Fibroblast of upper back skin (primary cell): ENCODE results near the gene SF3A2.

ENCODE experiments used
- DNase-seq: peaks from one replicate; pipeline ENCODE4 v3.0.0-alpha.2; 2013

The SF3A2 gene

DNA sequence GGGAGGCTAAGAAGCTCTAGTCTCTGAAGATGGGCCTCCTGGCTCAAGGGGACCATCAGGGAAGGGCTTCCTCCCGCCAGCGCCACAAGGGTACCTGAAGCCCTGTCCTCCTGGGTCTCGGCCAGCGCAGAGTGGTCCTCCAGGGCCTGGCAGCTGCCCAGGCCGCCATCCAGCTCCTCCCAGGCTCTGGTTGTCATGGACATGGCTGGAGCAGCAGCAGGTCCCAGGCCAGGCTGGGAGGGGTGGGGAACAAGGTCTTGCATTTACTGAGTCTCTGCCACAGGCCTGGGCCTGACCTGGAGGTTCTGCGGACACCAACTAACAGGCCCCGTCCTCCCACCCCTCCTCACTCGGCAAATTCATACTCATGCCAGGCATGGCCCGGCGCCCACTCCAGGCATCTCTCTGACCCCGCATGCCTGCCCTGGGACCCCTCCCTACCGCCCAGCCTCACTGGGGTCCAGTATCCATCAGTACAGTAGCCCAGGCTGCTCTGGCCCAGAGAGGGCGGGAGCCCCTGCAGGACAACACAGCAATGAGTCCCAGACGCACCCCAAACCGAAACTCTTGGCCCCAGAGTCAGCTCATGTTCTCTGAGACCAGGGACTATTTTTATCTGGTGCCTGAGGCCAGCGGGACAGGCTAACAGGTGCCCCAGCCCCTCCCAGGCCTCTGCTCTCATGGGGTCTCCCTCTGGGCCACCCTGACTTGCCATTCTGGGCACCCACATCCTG, 18.7 kb downstream of the SF3A2 start:
- no peak for DNase-seq

DNA sequence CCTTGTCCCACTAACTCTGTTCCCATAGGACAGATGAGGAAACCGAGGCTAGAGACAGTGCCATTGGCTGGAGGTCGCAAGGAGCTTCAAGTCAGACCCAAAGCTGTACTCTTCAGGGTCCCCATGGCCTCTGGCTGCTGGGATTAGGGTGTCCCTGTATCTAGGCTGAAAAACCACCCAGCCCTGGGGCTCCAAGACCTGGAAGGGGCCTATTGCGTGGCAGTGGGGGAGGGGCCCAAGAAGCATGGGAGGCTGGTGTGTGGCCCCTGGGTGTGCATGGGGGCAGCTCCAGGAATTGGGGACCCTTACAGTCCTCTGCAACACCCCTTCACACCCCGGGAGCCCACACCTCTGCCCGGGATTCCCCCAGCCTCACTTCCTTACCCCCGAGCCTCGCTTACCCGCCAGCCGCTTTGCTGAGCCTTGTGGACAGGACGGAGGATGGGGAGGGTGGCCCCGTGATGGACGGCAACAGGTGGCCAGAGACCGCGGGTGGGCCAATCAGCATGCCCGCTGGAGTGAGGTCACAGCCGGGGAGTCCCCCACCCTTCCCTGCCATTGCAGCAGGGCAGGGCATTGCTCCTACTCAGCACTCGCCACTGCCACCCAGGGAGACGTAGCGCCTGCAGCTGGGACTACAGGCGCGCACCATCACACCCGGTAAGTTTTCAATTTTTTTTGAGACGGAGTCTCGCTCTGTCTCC, 19.5 kb downstream of the SF3A2 start, which contains the start of gene JSRP1:
TSS of gene JSRP1 (minus strand) at position 436 of the 704 bp plus-strand sequence. CDS start 1,103 bp downstream, outside the sequence.
- no peak for DNase-seq

DNA sequence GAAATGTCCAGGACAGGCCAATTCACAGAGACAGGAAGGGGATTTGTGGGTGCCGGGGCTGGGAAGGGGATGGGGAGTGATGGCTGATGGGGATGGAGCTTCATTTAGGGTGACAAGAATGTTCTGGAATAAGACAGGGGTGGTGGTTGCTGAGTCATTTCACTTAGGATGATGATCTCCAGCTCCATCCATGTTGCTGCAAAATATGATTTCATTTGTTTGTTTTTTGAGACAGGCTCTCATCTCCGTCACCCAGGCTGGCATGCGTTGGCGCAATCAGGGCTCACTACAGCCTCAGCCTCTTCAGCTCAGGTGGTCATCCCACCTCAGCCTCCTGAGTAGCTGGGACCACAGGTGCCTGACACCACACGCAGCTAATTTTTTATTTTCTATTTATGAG, 22.7 kb downstream of the SF3A2 start:
- DNase-seq: no peak

DNA sequence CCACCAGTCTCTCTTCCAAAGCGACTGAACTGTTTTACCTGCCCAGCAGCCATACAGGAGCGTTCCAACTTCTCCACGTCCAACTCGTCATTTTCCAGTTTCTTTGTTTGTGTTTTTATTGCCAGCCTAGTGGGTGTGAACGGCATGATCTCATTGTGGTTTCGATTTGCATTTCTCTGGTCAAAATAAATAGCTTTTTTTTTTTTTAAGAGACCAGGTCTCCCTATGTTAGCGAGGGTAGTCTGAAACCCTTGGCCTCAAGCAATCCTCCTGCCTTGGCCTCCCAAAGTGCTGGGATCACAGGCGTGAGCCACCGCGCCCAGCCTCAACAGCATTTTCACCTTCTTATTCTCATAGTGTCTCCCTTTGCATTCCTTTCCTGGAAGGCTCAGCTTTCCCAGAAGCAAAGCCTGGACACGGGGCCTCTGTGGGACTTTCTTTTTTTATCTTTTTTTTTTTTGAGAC, 23.7 kb downstream of the SF3A2 start:
- DNase-seq: no peak

DNA sequence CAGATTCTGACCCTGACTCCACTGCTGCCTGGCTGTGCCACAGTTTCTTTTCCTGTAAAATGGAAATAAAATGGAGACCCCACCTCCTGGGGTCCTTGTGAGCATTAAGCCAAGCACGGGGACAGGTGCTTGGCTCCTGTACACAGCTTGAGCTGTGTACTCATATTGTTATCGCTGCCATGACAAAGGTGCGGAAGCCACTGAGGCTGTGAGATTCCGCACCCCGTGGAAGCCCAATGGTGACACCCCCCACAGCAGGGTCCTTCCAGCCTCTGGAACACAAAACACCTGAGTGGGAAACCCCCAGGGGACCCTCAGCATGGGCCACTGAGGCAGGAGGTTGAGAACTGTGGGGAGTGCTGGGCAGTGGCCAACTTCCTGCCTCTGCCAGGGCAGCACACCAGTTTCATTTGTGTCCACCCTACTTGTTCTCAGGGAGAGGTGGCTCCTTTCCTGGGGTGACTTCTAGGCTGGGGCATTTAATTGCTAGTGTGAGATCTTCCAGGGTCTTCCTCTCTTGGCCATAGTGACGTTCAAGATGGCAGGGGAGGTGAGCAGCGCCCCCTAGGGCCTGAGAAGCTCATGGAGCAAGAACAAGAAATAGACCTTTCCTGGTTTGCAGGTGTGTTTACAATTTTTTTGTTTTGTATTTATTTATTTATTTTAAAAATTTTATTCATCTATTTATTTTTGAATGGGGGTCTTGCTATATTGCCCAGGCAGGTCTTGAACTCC, 25.0 kb downstream of the SF3A2 start:
- no peak for DNase-seq

DNA sequence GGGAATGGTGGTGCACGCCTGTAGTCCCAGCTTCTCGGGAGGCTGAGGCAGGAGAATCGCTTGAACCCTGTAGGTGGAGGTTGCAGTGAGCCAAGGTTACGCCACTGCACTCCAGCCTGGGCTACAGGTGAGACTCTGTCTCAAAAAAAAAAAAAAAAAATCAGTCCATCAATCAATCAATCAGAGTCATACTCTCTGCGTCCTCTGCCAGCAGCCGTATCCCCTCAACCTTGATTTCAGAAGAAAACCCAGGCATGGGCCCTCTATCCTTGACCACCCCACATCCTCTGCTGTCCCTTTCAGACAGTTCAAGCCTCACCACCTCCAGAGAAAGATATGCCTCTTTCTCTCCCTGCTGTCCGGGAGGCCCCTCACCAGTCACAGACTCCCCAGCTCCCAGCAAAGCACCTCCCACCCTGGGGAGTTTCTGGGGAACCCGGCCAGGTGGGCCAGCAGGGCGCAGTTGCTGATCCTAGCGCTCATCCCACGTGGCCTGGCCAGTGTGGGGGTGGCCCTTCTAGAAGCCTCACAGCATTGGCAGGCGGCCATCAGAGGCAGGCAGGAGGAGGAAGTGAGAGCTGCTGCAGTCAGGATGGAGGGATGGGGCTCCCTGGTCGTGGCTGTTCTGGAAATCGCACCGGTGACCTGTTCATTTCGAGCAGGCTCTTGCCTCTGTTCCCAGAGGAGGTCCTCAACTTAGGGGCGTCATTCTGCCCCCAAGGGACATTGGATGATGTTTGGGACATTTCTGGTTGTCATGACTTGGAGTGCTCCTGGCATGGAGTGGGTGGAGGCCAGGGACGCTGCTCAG, 29.8 kb downstream of the SF3A2 start:
- peak; percentile 87 for DNase-seq

DNA sequence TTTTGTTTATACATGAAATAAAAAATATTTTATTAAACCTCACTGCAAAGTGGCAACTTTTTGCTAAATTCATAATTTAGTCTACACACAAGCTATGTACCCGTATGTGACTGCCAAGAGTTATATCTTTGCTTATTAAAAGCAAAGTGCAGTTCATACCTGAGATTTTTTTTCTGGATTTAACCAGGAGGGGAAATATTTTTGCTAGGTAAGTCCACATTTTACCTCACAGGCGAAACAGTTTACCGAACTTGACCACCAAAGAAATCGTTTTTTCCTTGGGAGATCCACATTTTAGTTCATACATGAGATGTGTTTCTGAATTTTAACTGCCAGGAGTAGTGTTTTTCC, 31.8 kb downstream of the SF3A2 start:
- DNase-seq: no peak

DNA sequence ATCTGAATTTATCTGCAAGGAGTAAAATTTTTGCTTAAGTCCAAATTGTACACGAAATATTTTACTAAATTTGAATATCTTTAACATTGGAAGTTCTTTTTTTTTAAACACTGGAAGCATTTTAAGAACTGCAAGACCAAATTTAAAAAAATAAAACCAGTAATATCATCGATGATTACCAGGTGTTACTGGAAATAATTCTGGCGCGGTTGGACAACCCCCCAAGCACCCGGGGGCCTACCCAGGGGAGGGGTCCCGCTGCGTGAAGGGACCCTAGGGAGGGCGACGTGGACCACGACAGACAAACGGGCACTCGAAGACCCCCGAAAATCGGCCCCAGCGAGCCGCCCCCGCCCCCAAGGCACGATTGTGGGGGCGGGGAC, 32.2 kb downstream of the SF3A2 start:
- no peak for DNase-seq

DNA sequence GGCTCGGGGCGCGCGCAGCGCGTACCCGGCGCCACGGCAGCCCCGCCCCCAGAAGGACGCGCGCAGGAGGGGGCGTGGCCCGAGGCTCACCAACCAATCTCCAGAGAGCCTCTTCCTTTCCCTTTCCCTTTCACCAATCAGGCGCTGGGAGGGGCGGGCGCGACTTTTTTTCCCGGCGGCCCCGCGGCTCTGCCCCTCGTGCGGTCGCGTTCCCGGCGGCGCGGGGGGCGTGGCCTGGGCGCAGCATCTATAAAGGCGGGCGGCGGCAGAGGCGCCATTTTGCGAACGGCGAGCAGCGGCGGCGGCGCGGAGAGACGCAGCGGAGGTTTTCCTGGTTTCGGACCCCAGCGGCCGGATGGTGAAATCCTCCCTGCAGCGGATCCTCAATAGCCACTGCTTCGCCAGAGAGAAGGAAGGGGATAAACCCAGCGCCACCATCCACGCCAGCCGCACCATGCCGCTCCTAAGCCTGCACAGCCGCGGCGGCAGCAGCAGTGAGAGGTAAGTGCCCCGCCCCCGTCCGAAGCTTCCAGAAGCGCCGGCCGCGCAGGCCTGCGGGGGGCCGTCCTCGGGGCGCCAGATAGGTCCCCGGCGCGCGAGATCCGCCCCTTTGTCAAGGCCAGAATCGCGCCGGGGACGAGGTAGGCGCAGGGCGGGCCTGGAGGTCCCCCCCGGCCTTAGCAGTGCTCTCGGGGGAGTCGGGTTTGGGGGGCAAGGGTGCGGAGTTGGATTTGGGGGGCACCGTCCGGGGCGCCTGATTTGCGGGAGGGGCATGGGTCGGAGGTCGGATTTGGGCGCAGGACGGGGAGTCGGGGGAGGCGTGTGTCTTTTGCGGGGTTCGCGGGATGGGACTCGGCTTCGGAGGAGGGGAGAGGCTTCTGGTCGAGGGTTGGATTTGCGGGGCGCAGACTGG, 32.9 kb downstream of the SF3A2 start:
- DNase-seq: peak; percentile 97

DNA sequence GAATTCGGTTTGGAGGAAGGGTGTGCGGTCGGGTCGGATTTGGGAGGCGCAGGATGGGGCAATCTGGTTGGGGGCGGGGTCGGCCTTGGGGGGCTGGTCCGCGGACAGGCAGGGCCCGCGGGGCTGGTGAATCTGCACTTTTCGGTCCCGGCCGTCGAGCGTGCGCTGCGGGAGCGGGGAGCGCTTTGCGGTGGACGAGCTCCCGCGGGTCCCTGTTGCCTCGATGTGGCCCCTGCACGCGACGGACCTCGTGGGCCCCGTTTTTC, 33.5 kb downstream of the SF3A2 start:
- no peak for DNase-seq

DNA sequence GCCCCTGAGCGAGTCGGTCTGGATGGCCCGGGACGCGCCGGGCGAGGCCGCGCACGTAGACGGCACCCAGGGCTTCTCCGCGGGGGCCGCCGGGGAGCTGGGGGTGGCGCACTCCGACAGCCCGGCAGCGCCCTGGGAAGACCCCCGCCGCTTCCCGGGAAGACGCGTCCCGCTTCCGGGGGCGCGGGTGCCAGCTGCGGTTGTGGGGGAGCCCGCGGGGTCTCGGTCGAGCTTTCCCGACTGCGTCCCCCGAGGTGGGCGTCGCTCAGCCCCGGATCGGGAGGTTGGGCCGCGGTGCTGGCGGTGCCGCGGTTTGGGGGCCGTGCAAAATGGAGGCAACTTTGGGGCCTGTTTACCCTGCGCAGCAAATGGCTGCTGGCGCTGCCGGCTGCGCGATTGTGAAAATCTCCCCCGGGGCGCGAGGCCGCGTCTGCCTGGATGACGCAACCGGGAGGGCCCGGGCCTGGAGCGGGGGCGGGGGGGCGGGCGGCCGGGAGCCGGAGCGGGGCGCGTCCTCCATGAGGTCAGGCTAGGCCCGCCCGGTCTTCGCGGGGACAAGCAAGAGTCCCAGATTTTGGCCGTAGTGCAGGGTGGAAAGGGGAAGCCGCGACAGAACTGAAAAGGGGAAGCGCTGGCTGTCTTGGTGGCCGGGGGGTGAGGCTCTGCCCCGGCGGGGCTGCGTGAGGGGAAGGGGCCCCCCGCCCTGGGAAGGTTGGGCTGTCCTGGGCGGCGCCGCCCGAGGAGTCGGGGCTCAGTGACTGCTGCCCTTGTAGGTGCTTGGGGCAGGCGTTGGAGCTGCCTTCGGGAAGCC, 34.0 kb downstream of the SF3A2 start:
- peak; percentile 81 for DNase-seq

DNA sequence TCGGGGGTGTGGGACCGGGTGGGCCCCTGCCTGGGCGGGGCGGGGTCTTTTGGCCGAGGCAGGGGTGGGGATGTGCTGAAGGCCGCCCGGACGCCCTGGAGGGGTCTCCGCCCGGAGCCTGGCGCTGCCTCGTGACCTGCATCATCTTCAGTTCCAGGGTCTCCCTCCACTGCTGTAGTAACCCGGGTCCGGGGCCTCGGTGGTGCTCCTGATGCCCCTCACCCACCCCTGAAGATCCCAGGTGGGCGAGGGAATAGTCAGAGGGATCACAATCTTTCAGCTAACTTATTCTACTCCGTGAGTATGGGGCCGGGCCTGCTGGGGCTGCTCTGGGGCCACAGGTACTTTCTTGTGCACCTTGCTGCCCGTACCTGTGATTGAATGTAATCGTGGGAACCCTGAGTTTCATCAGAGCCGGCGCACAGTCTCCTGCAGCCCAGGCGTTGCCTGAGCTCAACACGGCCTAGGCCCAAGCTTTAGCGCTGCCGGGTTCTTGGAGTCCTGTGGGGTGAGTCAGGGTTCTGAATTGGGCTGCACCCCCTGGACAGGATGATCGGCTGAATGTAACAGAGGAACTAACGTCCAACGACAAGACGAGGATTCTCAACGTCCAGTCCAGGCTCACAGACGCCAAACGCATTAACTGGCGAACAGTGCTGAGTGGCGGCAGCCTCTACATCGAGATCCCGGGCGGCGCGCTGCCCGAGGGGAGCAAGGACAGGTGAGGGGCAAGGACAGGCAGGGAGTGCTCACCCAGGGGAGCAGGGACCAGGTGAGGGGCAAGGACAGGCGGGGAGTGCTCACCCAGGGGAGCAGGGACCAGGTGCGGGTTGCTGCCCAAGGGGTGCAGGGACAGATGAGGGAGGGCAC, 34.8 kb downstream of the SF3A2 start:
- DNase-seq: peak; percentile 79

DNA sequence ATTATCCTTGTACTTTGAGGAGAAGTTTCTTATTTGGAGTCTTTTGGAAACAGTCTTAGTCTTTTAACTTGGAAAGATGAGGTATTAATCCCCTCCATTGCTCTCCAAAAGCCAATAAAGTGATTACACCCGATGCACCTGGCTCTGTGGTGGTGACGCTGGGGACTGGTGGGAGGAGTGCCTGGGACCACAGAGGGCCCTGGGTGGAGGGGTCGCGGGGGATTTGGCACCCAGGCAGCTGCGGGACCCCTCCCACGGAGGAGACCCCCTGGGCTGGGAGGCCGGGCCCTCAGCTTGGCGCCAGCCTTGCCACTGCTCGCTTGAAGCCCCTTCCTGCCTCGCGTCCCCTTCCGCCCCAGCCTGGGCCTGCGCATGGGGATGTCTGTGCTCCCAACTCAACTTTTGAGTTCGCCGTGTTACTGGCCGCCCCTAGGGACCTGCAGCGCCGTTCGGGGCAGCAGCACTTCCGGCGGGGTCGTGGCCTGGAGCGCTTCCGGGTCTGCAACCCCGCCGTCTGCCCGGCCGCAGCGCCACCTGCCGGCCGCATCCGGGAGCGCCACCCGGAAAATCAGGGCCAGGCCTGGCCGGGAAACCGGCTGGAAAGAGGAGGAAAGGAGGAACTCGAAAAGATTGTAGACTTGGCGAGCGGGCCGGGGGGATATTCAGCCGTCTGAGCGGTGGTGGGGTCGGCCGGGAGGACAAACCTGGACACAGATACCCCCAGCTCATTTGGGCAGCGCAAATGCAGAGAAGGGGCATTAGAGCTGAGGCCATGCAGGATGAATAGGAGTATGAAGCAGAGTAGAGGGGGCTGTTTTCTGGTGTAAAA, 36.9 kb downstream of the SF3A2 start:
- peak; percentile 68 for DNase-seq

DNA sequence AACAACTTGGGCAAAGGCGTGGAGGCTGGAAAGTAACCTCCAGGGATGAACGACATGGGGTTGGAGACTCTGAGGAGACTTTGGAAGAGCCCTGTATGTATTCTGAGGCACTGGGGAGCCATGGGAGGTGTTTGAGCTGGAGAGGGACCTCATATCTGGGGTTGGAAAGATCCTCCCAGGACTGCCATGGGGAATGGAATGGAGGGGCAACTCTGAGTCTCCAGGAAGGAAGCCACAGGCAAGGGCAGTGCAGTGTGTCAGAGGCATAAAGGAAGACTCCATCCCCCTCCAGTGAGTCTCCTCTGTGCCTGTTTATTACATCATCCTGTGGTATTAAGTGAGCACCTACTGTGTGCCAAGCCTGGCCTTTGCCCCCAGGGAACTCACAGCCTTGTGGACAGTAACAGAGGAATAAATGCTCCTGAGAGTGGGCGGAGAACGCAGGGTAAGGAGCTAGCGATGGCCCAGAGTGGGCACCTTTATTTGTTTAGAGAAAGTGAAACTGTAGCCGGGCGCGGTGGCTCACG, 37.6 kb downstream of the SF3A2 start:
- DNase-seq: no peak

DNA sequence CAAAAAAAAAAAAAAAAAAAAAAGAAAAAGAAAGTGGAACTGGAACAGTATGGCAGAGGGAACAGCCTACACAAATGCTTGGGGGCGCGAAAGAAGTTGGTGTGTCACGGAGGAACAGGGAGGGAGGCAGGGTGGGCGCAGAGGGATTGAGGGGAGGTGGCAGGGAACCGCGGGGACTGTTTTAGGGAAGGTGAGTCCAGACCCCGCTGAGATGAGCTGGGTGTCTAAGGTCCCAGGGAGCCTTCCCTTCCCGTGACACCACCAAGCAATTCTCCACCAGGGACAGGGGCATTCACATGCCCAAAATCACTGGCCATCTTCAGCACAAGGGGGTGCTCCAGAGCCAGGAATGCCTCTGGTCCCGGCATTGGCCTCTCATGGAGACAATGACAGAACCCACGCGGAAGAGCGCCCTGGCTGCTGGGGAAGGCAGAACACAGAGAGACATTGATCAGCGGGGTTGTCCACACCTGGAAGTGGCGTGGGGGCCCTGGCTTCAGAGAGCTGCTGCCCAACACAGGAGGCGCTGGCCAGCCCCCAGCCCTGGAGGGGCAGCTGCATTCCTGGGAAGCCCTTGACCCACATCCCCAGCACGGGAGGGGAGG, 38.4 kb downstream of the SF3A2 start:
- peak; percentile 67 for DNase-seq

DNA sequence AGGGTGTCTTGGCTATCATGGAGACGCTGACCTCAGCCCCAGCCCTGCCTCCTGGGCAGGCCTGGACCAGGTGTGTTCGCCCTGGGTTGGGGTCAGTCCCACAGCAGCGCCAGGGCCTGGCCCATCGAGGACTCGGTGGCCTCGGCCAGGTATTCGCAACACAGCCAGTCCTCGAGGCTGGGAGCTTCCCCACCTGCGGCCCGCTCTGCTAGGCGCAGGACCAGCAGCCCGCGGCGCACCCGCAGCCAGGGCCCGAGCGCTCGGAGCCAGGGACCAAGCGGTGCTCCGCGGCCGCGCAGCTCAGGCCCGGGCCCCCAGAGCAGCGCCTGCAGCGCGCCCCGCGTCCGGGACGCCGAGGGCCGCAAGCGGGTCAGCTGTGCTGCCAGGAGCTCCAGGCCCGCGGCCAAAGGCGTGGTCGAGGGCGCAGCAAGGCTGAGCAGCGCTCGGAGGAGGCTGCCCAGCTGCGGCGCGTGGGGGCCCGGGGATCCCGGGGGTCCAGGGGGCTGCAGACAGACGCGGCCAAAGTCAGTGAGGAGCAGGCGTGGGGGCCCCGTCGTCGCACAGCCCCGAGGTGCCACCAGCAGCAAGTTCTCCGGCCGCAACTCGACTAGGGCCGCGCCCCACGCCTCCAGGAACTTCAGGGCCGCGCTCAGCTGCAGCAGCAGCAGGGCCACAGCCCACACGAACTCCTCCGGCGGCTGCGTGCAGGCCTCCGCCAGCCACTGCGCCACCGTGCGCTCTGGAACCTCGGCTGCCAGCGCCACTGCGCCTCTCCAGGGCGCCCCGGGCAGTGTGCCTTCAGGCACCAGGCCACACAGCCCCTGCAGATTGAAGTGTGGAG, 39.2 kb downstream of the SF3A2 start:
- DNase-seq: no peak

DNA sequence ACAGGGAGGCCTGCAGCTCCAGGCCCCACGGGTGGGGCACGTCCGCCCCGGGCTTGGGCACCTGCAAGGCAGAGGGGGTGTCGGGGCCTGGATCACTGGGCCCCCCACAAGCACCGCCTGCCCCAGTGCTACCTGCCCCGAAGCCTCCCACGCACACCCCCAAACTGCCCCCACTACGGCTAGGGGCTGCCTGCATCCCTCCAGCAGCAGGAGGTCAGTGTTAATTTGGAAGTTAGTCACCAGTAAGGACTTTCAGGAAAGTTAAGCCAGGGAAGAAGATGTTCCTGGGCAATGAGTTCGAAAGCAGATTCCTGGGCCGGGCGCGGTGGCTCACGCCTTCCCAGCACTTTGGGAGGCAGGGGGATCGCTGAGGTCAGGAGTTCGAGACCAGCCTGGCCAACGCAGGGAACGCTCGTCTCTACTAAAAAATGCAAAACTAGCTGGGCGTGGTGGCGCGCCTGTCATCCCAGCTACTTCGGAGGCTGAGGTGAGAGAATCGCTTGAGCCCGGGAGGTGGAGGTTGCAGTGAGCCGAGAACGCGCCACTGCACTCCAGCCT, 39.9 kb downstream of the SF3A2 start:
- no peak for DNase-seq
